ENCODE data around the gene SERPINA9. TPM values are rescaled to one million over a fixed set of nuclear protein-coding genes. Genes with fewer than 3 reads are reported as not detected.

SERPINA9 gene
- total and polyA plus RNA-seq, 2 experiments from 2014 or later: 0.60 TPM; not detected in 1

DNA sequence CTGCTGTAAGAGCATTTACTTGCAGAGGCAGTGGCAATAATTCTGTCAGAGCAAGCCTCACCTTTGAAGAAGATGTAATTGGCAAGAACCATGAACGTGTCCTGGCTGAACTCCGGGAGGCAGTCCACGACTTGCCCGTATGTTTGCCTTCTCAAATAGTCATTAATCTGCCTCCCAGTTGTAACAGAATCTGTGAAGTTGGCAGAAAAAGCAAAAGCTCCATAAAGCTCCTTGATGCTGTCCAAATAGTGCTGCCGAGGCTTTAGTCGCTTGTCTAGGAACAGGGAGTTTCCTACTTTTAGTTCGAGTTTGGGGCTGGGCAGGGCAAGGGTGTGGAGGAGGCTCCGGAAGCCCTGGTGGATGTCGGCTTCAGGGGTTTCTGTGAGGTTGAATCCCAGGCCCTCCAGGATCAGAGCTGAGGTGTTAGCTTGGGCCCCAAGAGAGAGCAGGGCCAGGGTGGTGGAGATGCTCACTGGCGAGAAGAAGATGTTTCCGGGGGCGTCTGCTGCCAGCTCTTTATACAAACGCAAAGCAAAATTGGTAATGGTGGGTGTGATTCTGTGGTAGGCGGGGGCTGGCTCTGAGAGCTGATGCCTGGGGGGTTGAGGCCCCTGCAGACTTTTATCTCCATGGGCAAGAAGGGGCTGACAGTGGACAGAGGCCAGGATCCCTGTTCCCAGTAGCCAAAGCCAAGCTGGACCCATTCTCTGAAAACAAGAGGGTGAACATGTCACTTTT lies 27.8 kb downstream of the SERPINA9 start:
- no peaks in the 10 kb centered on the region for H3K4me1 ChIP-seq (ENCODE audit: insufficient read depth)
- no peak for DNase-seq (ENCODE audit: low spot score)
- TF ChIP-seq EZH2phosphoT487 (IDR thresholded peaks at IDR 0.05; ENCODE audit: low read depth, severe bottlenecking, unreplicated experiment): no peak
- TF ChIP-seq, protein P1, sequence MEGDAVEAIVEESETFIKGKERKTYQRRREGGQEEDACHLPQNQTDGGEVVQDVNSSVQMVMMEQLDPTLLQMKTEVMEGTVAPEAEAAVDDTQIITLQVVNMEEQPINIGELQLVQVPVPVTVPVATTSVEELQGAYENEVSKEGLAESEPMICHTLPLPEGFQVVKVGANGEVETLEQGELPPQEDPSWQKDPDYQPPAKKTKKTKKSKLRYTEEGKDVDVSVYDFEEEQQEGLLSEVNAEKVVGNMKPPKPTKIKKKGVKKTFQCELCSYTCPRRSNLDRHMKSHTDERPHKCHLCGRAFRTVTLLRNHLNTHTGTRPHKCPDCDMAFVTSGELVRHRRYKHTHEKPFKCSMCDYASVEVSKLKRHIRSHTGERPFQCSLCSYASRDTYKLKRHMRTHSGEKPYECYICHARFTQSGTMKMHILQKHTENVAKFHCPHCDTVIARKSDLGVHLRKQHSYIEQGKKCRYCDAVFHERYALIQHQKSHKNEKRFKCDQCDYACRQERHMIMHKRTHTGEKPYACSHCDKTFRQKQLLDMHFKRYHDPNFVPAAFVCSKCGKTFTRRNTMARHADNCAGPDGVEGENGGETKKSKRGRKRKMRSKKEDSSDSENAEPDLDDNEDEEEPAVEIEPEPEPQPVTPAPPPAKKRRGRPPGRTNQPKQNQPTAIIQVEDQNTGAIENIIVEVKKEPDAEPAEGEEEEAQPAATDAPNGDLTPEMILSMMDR (IDR thresholded peaks at IDR 0.05; ENCODE audit: poor library complexity): no peak
- TF ChIP-seq EZH2 (IDR thresholded peaks at IDR 0.05; ENCODE audit: borderline replicate concordance): no peak
- H3K9me3 ChIP-seq (ENCODE audit: low read depth): no peaks in the 10 kb centered on the region
- no peaks in the 10 kb centered on the region for H4K20me1 ChIP-seq (ENCODE audit: insufficient read depth, poor library complexity, severe bottlenecking)
- no peak overlapping the region for H3K4me2 ChIP-seq
- H3K27me3 ChIP-seq: peaks cover 9% of the 10 kb centered on the region
- no peak overlapping the region for H2AFZ ChIP-seq
- no peaks in the 10 kb centered on the region for H3K9me2 ChIP-seq (replicated peaks; ENCODE audit: insufficient read depth)
- H3K36me3 ChIP-seq (replicated peaks; ENCODE audit: insufficient read depth, low read depth): no peaks in the 10 kb centered on the region
- no peak overlapping the region for H3K4me3 ChIP-seq
- WGBS (ENCODE audit: low lambda C conversion rate, missing lambda C conversion rate): 83% methylated on average over 14 of the region's 14 CpGs
- no peak overlapping the region for H3K27ac ChIP-seq
- no peaks in the 10 kb centered on the region for H3K79me2 ChIP-seq

DNA sequence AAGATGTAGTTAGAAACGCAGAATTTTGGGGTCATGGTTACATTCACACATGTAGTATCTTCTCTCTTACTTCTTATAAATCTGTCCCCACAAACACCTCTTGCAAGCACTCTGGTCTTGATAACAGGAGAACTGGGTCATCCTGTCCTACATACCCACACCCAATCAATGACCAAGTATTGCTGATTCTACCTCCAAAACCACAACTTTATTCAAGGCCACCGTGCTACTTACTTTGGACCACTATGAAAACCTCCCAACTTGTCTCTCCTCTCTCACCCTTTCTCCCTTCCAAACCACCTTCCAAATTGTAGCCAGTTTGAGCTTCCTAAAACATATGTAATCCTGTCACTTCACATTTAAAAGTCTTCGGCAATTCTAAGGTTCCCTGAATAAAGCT lies 28.8 kb downstream of the SERPINA9 start:
- Histone ChIP-seq H3K27me3 (peaks cover 9% of the 10 kb centered on the region), H3K4me1 (ENCODE audit: insufficient read depth) (no peaks in the 10 kb centered on the region), H3K9me3 (ENCODE audit: low read depth) (no peaks in the 10 kb centered on the region), H3K9me2 (replicated peaks; ENCODE audit: insufficient read depth) (no peaks in the 10 kb centered on the region), H4K20me1 (ENCODE audit: insufficient read depth, poor library complexity, severe bottlenecking) (no peaks in the 10 kb centered on the region), H3K36me3 (replicated peaks; ENCODE audit: insufficient read depth, low read depth) (no peaks in the 10 kb centered on the region), H3K4me2 (no peak overlapping the region), H2AFZ (no peak overlapping the region), H3K4me3 (no peak overlapping the region), H3K27ac (no peak overlapping the region), H3K79me2 (no peaks in the 10 kb centered on the region)
- DNase-seq (ENCODE audit: low spot score): no peak
- WGBS (ENCODE audit: low lambda C conversion rate, missing lambda C conversion rate): 62% methylated on average over 3 of the region's 3 CpGs
- no peak for TF ChIP-seq EZH2phosphoT487 (IDR thresholded peaks at IDR 0.05; ENCODE audit: low read depth, severe bottlenecking, unreplicated experiment)

DNA sequence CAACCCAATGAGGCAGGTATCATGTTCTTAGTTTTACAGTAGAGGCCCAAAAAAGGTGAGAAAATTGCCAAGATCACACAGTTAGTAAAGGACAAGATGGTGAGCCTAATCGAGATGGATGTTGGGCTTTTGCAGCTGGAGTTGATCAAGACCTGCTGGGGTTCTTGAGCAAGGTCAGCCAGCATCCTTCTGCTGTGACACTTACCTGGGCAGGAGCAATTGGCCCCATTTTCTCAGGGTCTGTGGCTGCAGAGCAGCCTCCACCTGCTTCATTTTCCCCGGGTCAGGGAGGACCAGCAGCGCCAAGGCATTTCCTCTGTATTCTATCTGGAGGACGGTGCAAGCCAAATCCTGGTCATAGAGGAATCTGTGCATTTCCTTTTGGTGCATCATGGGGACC lies 29.9 kb downstream of the SERPINA9 start:
- Histone ChIP-seq H3K79me2 (no peaks in the 10 kb centered on the region), H3K9me3 (ENCODE audit: low read depth) (no peaks in the 10 kb centered on the region), H2AFZ (no peak overlapping the region), H3K4me3 (no peak overlapping the region), H3K4me1 (ENCODE audit: insufficient read depth) (no peaks in the 10 kb centered on the region), H3K27ac (no peak overlapping the region), H3K9me2 (replicated peaks; ENCODE audit: insufficient read depth) (no peaks in the 10 kb centered on the region), H3K36me3 (replicated peaks; ENCODE audit: insufficient read depth, low read depth) (no peaks in the 10 kb centered on the region), H4K20me1 (ENCODE audit: insufficient read depth, poor library complexity, severe bottlenecking) (no peaks in the 10 kb centered on the region), H3K4me2 (no peak overlapping the region), H3K27me3 (no peaks in the 10 kb centered on the region)
- WGBS (ENCODE audit: low lambda C conversion rate, missing lambda C conversion rate): 95% methylated on average over 4 of the region's 4 CpGs
- no peak for TF ChIP-seq EZH2phosphoT487 (IDR thresholded peaks at IDR 0.05; ENCODE audit: low read depth, severe bottlenecking, unreplicated experiment)
- TF ChIP-seq EZH2 (IDR thresholded peaks at IDR 0.05; ENCODE audit: borderline replicate concordance): no peak
- TF ChIP-seq, protein P1 (IDR thresholded peaks at IDR 0.05; ENCODE audit: poor library complexity): no peak
- DNase-seq (ENCODE audit: low spot score): no peak

DNA sequence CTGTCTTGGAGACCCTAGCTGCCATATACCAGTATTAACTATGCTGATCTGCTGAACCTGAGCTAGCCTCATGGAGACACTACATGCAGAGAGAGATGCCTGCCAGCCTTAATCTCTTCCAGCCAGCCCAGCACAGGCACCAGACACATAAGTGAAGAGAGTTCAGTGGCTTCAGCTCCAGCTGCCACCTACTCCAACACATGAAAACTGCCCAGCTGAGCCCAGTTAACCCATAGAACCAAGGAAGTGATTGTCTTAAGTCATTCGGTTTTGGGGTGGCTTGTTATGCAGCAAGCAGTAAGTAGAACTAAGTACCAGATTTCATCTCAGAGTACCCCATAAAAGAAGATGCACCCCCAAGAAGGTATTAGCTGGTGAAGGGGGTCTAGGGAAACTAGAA lies 31.0 kb downstream of the SERPINA9 start:
- H3K27ac ChIP-seq: no peak overlapping the region

More for the DNA sequence above, 31.0 kb downstream of the SERPINA9 start:
- no peaks in the 10 kb centered on the region for H3K79me2 ChIP-seq
- no peaks in the 10 kb centered on the region for H4K20me1 ChIP-seq (ENCODE audit: insufficient read depth, poor library complexity, severe bottlenecking)
- no peaks in the 10 kb centered on the region for H3K9me3 ChIP-seq (ENCODE audit: low read depth)
- H2AFZ ChIP-seq: no peak overlapping the region
- H3K4me1 ChIP-seq (ENCODE audit: insufficient read depth): no peaks in the 10 kb centered on the region
- TF ChIP-seq EZH2 (IDR thresholded peaks at IDR 0.05; ENCODE audit: borderline replicate concordance) (no peak), EZH2phosphoT487 (IDR thresholded peaks at IDR 0.05; ENCODE audit: low read depth, severe bottlenecking, unreplicated experiment) (no peak)
- TF ChIP-seq, protein P1 (IDR thresholded peaks at IDR 0.05; ENCODE audit: poor library complexity): no peak
- WGBS (ENCODE audit: low lambda C conversion rate, missing lambda C conversion rate): 80% methylated on average over 1 of the region's 1 CpG
- no peak for DNase-seq (ENCODE audit: low spot score)
- no peaks in the 10 kb centered on the region for H3K27me3 ChIP-seq
- no peak overlapping the region for H3K4me3 ChIP-seq
- no peaks in the 10 kb centered on the region for H3K9me2 ChIP-seq (replicated peaks; ENCODE audit: insufficient read depth)
- no peaks in the 10 kb centered on the region for H3K36me3 ChIP-seq (replicated peaks; ENCODE audit: insufficient read depth, low read depth)
- H3K4me2 ChIP-seq: no peak overlapping the region

Measured in hepatocyte (in vitro differentiated cells).